Activated CD4-positive, alpha-beta T cell treated with anti-CD3 and anti-CD28 coated beads for 1 hour (primary cell): ENCODE results near the gene ATAD1.

Source experiments
- DNase-seq: peaks from one replicate; pipeline ENCODE4 v3.0.0-alpha.2; 2020

ATAD1 gene

GRCh38 chr10:87799860-87800259 lies 18.2 kb downstream of the ATAD1 start:
- no peak for DNase-seq

GRCh38 chr10:87798082-87798481 lies 19.9 kb downstream of the ATAD1 start:
- no peak for DNase-seq

GRCh38 chr10:87794285-87794684 lies 23.7 kb downstream of the ATAD1 start:
- no peak for DNase-seq

GRCh38 chr10:87790185-87790584 lies 27.8 kb downstream of the ATAD1 start:
- DNase-seq, result no peak

- DNase-seq, result no peak
Measured at GRCh38 chr10:87786421-87786820, 31.6 kb downstream of the ATAD1 start.

GRCh38 chr10:87782721-87783120 lies 35.3 kb downstream of the ATAD1 start:
- DNase-seq, result no peak

GRCh38 chr10:87781545-87781944 lies 36.5 kb downstream of the ATAD1 start:
- DNase-seq, result no peak

GRCh38 chr10:87776328-87776727 lies 41.7 kb downstream of the ATAD1 start:
- DNase-seq, result no peak

- no peak for DNase-seq
Measured at GRCh38 chr10:87775766-87776165, 42.3 kb downstream of the ATAD1 start.

GRCh38 chr10:87771871-87772500 lies 46.0 kb downstream of the ATAD1 start:
- no peak for DNase-seq

- no peak for DNase-seq
Measured at GRCh38 chr10:87767253-87767652, 50.8 kb downstream of the ATAD1 start.

GRCh38 chr10:87765666-87766376 lies 52.2 kb downstream of the ATAD1 start:
- no peak for DNase-seq

- no peak for DNase-seq
Measured at GRCh38 chr10:87764072-87764934, 53.7 kb downstream of the ATAD1 start.

GRCh38 chr10:87763086-87763861 lies 54.8 kb downstream of the ATAD1 start:
- DNase-seq, result no peak

- no peak for DNase-seq
Measured at GRCh38 chr10:87761892-87762291, 56.1 kb downstream of the ATAD1 start.

- DNase-seq, result no peak
Measured at GRCh38 chr10:87761153-87761552, 56.9 kb downstream of the ATAD1 start.

- no peak for DNase-seq
Measured at GRCh38 chr10:87760195-87760905, 57.7 kb downstream of the ATAD1 start.

GRCh38 chr10:87759551-87759950 lies 58.5 kb downstream of the ATAD1 start:
- DNase-seq, result no peak

- no peak for DNase-seq
Measured at GRCh38 chr10:87757685-87758084, 60.3 kb downstream of the ATAD1 start.

GRCh38 chr10:87753995-87754866 lies 63.8 kb downstream of the ATAD1 start:
- DNase-seq, result no peak

GRCh38 chr10:87752566-87752965 lies 65.5 kb downstream of the ATAD1 start:
- no peak for DNase-seq
